Hypothalamus (tissue), 51 donors: ENCODE results near the gene NUP54.

ENCODE experiments used
- DNase-seq, 51 donors: peaks; one replicate each; lab custom pipeline; 2025; lab: John Stamatoyannopoulos, UW

Gene NUP54, protein sequence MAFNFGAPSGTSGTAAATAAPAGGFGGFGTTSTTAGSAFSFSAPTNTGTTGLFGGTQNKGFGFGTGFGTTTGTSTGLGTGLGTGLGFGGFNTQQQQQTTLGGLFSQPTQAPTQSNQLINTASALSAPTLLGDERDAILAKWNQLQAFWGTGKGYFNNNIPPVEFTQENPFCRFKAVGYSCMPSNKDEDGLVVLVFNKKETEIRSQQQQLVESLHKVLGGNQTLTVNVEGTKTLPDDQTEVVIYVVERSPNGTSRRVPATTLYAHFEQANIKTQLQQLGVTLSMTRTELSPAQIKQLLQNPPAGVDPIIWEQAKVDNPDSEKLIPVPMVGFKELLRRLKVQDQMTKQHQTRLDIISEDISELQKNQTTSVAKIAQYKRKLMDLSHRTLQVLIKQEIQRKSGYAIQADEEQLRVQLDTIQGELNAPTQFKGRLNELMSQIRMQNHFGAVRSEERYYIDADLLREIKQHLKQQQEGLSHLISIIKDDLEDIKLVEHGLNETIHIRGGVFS

DNA sequence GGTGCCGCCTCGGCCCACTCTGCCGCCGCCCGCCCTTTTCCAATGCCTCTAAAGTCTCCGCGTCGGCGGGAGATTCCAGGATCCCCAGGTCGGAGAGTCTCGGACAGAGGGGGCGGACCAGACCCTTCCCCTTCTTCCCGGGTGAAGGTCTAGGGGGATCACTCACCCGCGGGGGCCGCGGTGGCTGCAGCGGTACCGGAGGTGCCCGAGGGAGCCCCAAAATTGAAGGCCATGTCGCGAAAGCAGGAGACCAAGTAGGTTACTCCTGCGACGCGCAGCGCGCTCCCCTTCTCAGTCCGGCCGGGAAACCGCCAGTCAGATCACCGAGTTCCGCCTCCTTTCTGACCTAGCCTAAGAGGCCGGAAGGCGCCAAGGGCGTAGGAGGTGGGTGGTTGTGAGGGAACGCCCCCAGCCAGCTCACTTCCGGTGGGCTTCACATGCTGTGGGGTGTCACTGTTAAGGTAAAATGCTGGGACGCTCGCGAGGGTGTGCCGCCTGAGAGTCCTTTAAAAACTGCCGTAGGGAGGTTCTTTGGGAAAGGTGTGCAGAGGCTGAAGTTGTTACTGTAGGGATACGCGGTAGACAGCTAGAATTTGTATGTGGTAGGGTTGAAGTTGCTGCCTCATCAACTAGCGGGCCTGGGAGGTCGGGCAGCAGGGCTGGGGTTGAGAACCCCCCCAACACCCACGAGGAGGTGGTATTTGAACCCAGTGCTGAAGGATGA, at the start of gene NUP54:
Gene NUP54, minus strand, starts transcription at position 256 of the 724 bp plus-strand sequence. Its CDS starts 23 bp downstream, at position 233.
- peak; percentile 67 to 96 (median 91) for DNase-seq

DNA sequence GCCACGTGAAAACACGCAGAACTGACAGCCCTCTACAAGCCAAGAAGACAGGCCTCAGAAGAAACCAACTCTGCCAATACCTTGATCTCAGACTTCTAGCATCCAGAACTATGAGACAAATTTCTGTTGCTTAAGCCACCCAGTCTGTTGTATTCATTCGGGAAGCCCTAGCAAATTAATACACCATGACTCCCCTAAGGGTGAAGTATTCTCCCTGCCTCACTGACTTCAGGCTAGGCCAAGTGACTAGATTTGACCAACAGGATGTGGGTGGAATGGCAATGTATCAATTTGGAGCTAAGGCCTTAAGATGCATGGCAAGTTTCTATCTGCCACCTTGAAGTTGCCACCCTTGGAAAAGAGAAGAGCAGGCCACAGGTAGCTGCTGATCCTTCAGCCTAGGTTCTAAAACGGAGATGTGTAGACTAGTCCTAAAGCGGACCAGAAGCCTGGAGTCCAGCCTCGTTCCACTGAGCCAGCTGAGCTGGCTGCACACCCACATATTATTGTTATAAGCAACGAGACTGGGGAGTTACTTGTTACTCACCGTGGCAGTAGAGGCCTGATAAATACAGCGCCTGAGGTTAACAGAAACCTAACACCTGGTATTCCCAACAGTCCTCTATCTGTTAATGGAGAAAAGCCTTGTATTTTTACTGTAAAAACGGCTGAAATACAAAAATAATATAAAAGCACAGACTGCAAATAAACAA, 49.0 kb upstream of the NUP54 start:
- DNase-seq = peak in 1 of 51 donors; percentile 34

DNA sequence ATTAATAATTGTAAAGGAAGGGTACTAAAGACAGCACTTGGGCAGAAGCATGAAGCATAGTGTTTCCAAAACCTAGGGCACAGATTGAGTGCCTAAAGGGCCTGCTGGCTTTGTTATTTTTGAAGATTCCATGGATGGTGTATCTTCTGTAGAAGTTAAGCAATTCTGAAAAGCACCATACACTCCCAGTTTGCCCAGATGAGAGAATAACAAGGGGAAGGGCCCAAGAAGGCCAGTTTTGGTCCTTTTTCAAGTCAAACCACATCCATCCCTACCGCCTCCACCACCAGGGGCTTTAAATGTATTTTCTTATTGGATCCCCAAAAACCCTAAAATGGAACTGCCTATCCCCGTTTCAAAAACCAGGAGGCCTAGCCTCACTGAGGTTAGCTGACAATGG, 48.2 kb upstream of the NUP54 start:
- no peak for DNase-seq

- no peak for DNase-seq
Measured at GRCh38 chr4:76195326-76195725, 47.1 kb upstream of the NUP54 start.

- peak in 1 of 51 donors; percentile 41 for DNase-seq
Measured at GRCh38 chr4:76194325-76194724, 46.1 kb upstream of the NUP54 start.

GRCh38 chr4:76192236-76192635, 44.0 kb upstream of the NUP54 start:
- DNase-seq = no peak

DNA sequence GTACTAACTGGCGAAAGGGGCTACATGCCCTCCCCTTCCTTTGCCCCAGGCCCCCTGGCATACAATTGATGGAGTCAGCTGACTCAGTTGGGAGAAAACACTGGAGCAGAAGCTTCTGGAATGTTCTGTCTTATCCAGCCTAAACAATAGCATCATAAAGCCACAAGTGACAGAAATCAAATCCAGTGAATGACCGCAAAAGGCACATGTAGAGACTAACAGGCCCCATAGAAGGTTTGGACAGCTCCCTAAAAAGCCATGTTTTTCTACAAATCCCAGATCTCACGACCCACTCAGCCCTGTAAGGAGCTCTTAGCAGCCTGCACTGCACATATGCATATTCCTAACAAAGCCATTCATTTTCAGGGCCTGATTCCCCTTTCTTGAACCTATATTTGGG, 40.4 kb upstream of the NUP54 start:
- DNase-seq = peak in 2 of 51 donors; percentile 35 to 38

GRCh38 chr4:76188149-76188548, 40.0 kb upstream of the NUP54 start:
- peak in 1 of 51 donors; percentile 35 for DNase-seq

DNA sequence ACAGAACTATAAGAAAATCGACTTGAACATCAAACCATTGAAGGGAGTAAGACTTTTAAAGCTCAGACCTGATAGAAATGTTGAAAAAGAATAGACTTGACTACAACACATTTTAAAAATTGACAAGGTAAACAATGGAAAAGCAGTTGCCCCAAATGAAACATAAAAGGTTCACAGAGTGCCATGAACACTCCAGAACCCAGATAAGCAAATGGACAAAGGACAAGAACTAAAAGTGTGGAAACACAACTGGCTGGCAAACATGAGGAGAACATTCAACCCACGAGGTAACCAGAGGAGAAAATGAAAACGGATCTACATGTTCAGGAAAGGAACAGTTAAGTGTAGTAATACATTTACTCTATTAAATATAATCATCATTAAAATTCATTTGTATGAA, 39.0 kb upstream of the NUP54 start:
- no peak for DNase-seq

- DNase-seq = no peak
Measured at GRCh38 chr4:76182463-76182862, 34.3 kb upstream of the NUP54 start.

DNA sequence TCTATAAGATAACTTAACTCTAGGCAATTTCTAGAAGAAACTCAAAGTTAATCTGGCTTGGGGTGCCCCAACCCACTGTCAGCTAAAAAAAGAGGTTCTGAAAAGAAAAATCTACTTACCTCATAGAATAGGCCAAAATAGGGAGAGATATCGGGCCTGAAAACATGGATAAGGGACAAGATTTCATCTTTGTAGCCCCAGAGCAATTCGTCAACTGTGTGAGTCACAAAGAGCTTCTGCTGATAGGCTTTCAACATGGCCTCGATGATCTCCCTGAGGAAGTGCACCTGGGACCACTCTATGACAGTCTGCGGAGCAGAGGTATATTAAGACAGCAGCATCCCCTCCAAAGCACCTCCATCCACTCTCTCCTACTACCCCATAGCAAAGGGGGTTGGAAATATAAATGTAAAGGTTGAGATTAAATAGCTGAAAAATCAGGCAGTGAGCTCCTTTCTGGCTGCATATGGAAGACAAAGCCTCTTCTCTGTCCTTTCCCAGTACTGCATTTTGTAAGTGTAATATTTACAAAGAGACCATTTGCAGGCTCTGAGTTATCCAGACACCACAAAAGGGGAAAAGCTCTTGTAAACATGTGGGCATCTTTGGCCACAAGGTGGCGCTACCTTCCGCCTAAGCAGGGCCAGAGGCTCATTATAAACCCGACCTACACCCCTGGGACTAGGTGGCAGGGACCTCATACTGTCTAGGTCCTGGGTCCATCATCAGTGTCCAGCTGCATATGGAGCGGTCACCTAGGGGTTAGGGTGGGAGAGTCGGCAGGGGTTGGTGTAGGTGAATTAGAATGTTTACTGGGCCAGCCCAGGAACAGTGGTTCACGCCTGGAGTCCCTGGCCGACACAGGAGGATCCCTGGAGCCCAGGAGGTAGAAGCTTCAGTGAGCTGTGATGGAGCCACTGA, 31.5 kb upstream of the NUP54 start:
- DNase-seq = peak in 50 of 51 donors; percentile 10 to 92 (median 65)

- peak in 1 of 51 donors; percentile 7 for DNase-seq
Measured at GRCh38 chr4:76178296-76178695, 30.1 kb upstream of the NUP54 start.

- no peak for DNase-seq
Measured at GRCh38 chr4:76177709-76178108, 29.5 kb upstream of the NUP54 start.

GRCh38 chr4:76175336-76175735, 27.1 kb upstream of the NUP54 start:
- no peak for DNase-seq

GRCh38 chr4:76174216-76174615, 26.0 kb upstream of the NUP54 start:
- DNase-seq = no peak

GRCh38 chr4:76168688-76169087, 20.5 kb upstream of the NUP54 start:
- no peak for DNase-seq

DNA sequence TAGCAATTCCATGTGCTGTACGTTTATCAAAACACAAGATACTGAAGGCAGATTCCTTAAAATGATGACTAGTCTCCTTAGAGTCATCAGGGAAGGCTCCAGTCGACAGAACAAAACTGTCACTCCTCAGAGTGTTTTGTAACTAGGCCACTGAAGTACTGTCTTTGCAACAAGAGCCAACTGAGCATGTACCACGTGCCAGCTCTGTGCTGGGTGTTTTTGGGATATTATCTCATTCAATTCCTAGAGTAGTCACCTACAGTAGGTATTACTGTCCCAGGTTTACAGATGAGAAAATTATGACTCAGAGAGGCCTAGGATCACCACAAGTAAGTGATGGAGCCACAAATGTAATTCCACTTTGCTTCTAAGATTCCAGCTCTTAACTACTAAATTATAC, 18.3 kb upstream of the NUP54 start:
- DNase-seq = no peak

DNA sequence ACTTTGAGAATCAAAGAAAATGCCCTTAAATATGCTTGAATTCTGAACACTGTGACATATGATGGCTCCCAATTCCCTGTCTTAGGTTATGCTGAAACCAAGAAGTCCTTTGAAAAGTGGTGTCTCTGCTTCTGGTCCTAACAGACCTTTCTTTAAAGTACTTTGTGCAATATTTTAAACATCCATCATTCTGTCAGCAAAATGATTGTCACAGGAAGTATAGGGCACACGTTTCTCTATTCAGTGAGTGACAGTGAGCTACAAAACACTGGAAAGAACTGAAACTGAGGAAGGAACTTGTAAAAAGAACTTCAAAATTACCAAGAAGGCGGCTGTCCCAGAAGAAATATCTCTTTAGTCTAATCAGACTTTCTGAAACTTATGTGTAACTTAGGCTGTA, 12.2 kb upstream of the NUP54 start:
- no peak for DNase-seq

- peak in 1 of 51 donors; percentile 2 for DNase-seq
Measured at GRCh38 chr4:76156635-76157034, 8.4 kb upstream of the NUP54 start.

GRCh38 chr4:76155979-76156378, 7.8 kb upstream of the NUP54 start:
- no peak for DNase-seq
